ENCODE measurements around the gene KRT25.

The KRT25 gene

GRCh38 chr17:40777971-40778370, 22.8 kb upstream of the KRT25 start:
- TF ChIP-seq CTCF (conservative IDR thresholded peaks at IDR 0.05) = no peak
- H3K27ac ChIP-seq = no peak overlapping the region

GRCh38 chr17:40777459-40777858, 22.3 kb upstream of the KRT25 start:
- H3K27ac ChIP-seq = no peak overlapping the region
- no peak for TF ChIP-seq CTCF (conservative IDR thresholded peaks at IDR 0.05)

- H3K27ac ChIP-seq = no peak overlapping the region
- TF ChIP-seq CTCF (conservative IDR thresholded peaks at IDR 0.05) = no peak
These were observed 20.8 kb upstream of the KRT25 start for GRCh38 chr17:40775945-40776344.

- TF ChIP-seq CTCF (conservative IDR thresholded peaks at IDR 0.05) = no peak
- H3K27ac ChIP-seq = no peak within 1 kb of the TSS
These were observed 17.0 kb upstream of the KRT25 start, which contains the start of gene KRT26 for GRCh38 chr17:40772101-40772500. Gene KRT26 (minus strand): TSS chr17:40772201. CDS start chr17:40772113, 88 bp downstream.

GRCh38 chr17:40765657-40766056, 10.5 kb upstream of the KRT25 start:
- no peak overlapping the region for H3K27ac ChIP-seq
- no peak for TF ChIP-seq CTCF (conservative IDR thresholded peaks at IDR 0.05)

GRCh38 chr17:40763752-40764151, 8.6 kb upstream of the KRT25 start:
- H3K27ac ChIP-seq = no peak overlapping the region
- no peak for TF ChIP-seq CTCF (conservative IDR thresholded peaks at IDR 0.05)

- TF ChIP-seq CTCF (conservative IDR thresholded peaks at IDR 0.05) = no peak
- no peak overlapping the region for H3K27ac ChIP-seq
These were observed 5.2 kb upstream of the KRT25 start for GRCh38 chr17:40760105-40761016.
